HPDE6-E6E7 (cell line): ENCODE data around the gene KLHL29.
A peak's percentile ranks its signal among the peaks of the same experiment; 100 is the strongest.
"Not testable (repeated sequence)": the region's sequence is repeated elsewhere in the genome, so short reads cannot be mapped to it uniquely, and the experiment has no call there.

Experiments
- DNase-seq: peaks from one replicate; pipeline ENCODE4 v3.0.0; 2011; ENCODE audit warnings: missing footprints; ENCODE audit errors: extremely low spot score

The KLHL29 gene

DNA sequence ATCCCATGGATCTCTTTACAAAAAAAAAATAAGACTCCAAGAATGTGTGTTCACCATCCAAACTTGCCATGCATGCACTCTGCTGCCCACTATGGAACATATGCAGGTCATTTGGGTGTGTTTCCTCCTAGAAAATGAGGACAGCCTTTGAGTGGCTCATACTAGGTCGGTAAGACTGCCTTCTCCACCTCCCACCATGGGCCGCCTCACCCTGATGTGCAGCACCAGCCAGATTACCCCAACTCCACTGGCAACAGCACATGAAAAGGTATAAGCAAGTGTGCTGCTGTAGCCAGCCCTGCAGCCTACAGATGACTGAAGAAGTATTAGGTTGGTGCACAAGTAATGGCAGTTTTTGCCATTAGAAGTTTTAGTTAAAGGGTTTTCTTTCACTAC is 327.8 kb downstream of the KLHL29 start:
- no peak for DNase-seq

- no peak for DNase-seq
Measured at GRCh38 chr2:23713351-23713750, 328.4 kb downstream of the KLHL29 start.

GRCh38 chr2:23718931-23719700 is 334.1 kb downstream of the KLHL29 start:
- no peak for DNase-seq

- no peak for DNase-seq
Measured at GRCh38 chr2:23719716-23720115, 334.7 kb downstream of the KLHL29 start.

- no peak for DNase-seq
Measured at GRCh38 chr2:23720705-23721453, 335.9 kb downstream of the KLHL29 start.

DNA sequence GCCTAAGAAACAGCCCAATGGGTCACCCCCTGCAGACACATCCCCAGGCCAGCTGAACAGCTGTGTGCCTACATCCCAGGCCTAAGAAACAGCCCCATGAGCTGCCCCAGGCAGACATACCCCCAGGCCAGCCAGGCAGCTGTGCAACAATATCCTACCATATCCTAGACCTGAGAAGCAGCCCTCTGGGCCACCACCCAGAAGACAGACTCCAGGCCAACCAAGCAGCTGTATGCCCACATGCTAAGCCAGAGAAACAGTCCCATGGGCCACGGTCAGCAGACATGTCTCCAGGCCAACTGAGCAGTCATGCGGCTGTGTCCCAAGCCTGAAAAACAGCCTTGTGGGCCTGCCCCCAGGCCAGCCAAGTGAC is 336.5 kb downstream of the KLHL29 start:
- DNase-seq, result no peak

GRCh38 chr2:23722255-23722654 is 337.3 kb downstream of the KLHL29 start:
- no peak for DNase-seq

- not testable (repeated sequence) for DNase-seq
Measured at GRCh38 chr2:23723029-23723428, 338.1 kb downstream of the KLHL29 start.

- DNase-seq, result no peak
Measured at GRCh38 chr2:23734416-23734815, 349.4 kb downstream of the KLHL29 start.

- not testable (repeated sequence) for DNase-seq
Measured at GRCh38 chr2:23736783-23737182, 351.8 kb downstream of the KLHL29 start.

GRCh38 chr2:23745068-23745725 is 360.2 kb downstream of the KLHL29 start:
- DNase-seq, result no peak

DNA sequence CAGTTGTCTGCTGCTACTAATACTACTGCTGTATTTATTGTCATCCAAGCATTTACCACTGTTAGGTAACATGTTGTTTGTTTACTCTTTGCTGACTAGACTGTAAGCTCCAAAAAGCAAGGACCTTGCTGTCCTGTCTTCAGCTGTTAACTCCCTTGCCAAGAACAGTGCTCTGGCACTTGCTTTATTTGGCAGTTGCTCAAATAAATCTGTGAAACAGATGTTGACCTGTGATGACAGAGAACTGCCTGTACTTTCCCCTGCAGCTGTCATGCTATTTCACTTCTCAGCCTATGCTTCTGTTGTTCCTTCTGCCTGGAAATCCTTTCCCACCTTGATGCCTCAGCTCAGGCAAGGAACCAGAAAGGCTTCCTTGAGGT is 360.7 kb downstream of the KLHL29 start:
- DNase-seq, result no peak

- DNase-seq, result no peak
Measured at GRCh38 chr2:23746141-23746863, 361.3 kb downstream of the KLHL29 start.

- DNase-seq, result no peak
Measured at GRCh38 chr2:23751747-23752265, 366.8 kb downstream of the KLHL29 start.

GRCh38 chr2:23753291-23754010 is 368.5 kb downstream of the KLHL29 start:
- DNase-seq, result no peak

GRCh38 chr2:23754970-23755369 is 370.0 kb downstream of the KLHL29 start:
- no peak for DNase-seq

DNA sequence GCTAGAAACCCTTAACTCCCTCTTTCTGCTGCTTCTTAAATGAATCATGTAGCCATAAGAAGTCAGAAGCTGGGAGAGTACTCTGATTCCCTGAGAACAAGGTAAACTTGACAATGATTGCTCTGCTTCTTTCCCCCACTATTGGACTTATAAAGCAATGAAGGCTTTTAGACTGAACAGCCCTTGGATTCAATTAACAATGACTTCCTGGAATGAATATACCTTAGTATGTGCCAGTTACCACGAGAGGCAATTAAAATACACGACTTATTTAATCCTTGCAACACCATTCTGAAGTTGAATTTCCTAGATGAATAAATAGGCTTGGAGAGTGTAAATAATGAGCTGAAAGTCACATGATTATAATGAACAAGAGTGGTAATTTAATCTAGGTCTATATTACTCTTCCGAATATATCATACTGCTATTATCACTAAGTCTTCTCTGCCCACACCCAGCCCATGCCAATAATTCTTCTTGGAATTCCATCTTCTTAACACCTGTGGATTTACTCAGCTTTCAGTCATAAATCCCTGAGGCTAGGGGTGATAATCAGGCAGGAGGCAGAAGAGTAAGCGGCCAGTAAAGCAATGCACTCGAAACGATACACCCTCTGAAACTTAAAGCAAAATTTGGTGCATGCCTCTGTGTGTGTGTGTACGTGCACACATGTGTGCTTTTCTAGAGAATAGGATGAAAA is 371.8 kb downstream of the KLHL29 start:
- no peak for DNase-seq

DNA sequence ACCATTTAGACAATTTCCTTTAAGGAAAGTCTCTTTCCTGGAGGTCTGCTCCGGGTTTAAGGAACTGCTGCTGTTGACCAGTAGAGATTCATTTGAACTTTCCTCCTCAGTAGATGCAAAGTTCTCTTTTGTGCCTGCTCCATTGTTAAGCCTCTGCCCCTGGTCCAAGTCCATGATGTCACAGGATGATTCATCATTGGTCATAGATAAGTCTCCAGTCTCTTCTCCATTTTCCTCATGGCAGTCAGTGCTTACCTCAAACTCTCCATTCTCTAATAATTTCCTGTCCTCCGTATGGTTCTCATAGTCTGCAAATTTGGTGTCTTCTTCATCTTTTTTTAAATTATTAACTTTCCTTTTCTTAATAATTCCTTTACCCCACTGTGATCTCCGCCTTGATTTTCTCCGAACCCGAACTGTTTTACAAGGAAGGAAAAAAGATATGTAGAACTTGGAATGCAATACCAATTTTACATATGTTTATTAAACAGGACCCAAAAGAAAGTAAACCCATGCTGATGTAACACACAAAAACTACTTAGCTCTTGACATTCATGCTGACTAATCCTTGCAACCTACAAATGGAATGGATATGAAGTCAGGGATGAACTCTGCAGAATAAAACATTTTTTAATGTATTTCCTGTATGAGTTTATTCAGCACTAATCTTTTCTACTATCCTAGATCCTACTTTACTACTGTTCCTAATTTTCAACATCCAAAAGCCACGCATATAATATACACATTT is 372.9 kb downstream of the KLHL29 start:
- peak; percentile 70 for DNase-seq
